IPS-18a (cell line): Measurements from ENCODE around the gene TTC23.

ENCODE experiments used
- H3K27ac ChIP-seq: one replicate; pipeline ENCODE4 v1.5.1; 2013; ENCODE audit warnings: low read length
- H3K27me3 ChIP-seq: one replicate; pipeline ENCODE4 v1.6.1; 2013; ENCODE audit warnings: mild to moderate bottlenecking, low read length; ENCODE audit not compliant: control insufficient read depth, insufficient read depth
- H3K36me3 ChIP-seq: one replicate; pipeline ENCODE4 v1.6.1; 2013; ENCODE audit warnings: low read depth, low read length; ENCODE audit not compliant: control insufficient read depth
- H3K4me1 ChIP-seq: one replicate; pipeline ENCODE4 v1.6.1; 2013; ENCODE audit warnings: low read depth, low read length; ENCODE audit not compliant: control insufficient read depth
- H3K4me3 ChIP-seq: one replicate; pipeline ENCODE4 v1.5.1; 2013; ENCODE audit warnings: low read length
- H3K9ac ChIP-seq: one replicate; pipeline ENCODE4 v1.6.1; 2013; ENCODE audit warnings: mild to moderate bottlenecking, low read length, moderate library complexity
- H3K9me3 ChIP-seq: one replicate; pipeline ENCODE4 v1.6.1; 2013; ENCODE audit warnings: low read depth, low read length; ENCODE audit not compliant: control insufficient read depth

TTC23 gene

DNA sequence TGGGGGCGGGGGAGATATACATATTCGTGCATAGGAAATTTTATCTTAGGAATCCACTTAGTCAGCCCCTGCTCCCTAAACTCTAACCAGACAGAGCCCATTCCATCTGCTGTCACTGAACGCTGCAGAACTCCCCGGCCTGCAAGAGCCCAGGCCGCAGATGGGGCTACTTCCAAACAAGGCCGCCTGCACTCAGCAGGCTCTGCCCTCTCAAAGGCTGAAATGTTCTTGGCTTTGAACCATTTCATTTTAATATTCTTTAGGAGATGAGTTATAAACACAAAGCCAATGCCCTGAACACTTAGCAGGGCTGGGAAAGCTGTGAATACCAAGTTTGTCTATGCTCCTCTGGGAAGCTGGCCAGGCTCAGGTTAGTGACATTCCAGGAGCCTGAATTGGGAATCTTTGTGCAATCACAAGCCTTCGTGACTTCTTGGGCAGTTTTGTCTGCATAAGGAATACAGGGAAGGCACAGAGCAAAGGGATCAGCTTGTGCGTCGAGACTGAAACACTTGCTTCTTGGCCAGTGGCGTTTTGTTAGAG is 79.5 kb downstream of the TTC23 start:
- no peaks in the 10 kb centered on the region for H3K36me3 ChIP-seq
- no peaks in the 10 kb centered on the region for H3K27me3 ChIP-seq
- H3K9me3 ChIP-seq = no peaks in the 10 kb centered on the region
- no peak overlapping the region for H3K9ac ChIP-seq
- no peak overlapping the region for H3K4me3 ChIP-seq
- no peak overlapping the region for H3K27ac ChIP-seq
- no peaks in the 10 kb centered on the region for H3K4me1 ChIP-seq

DNA sequence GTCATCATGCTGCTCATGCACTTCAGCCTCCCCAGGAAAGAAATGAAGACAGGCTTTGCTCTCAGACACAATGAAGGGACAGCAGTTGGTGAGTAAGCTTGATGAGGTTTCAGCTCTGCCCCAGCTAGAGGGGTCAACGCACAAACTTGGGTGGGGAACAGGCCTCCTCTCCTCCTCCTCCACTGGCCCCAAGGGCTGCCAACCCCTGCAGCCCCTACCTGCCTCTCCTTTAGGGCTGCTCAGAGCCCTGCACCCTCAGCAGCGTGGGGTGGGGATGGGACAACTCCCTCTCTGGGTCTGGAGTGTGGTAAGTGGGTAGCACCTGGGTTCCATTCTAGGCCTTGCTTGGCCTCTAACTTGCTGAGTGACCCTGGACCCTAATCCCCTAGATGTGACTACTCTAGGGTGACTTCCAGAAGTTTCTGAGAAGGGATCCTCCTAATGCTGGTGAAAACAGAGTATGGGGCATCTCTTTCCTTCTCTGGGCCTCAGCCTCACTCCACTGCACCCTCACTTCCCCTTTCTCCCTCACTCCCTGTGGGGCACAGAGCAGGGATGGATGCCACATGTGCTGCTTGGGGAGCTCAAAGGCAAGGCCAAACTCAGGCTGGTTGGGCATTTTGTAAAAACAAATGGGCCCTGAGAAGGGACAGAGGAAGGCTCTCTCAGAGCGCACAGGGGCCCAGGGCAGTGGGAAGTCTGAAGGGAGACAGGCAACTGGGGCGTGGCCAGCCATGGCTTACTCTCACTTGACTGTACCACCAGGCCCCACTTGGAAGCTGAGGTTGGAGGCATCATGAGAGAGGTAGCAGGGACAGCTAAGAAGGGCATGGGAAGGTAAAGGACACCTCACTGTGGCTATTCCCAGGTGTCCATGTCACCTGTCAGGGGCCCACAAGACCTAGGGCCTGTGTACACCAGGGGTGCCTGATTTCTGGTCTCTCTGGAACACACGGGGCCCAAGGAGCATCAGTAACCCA is 80.5 kb downstream of the TTC23 start:
- H3K36me3 ChIP-seq = no peaks in the 10 kb centered on the region
- H3K4me3 ChIP-seq = no peak overlapping the region
- no peak overlapping the region for H3K9ac ChIP-seq
- H3K4me1 ChIP-seq = no peaks in the 10 kb centered on the region
- no peaks in the 10 kb centered on the region for H3K9me3 ChIP-seq
- no peak overlapping the region for H3K27ac ChIP-seq
- H3K27me3 ChIP-seq = no peaks in the 10 kb centered on the region

DNA sequence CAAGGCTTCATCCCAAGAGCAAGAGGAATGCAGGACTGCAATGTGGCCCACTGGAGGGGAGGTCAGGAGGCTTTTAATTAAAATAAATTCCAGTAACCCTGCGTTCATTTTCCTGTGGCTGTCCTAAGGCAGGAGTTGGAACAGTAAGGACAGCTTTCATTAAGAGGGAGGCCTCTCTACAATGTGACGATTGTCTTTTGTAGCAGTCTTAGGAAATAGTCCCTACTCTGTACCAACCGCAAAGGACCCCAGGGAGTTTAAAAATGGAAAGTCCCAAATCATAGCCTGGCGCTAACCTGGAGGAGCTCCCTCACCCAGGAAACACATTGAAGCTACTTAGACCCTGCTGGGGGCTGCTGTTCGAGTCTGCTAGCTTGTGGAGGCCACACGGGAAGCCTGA is 81.7 kb downstream of the TTC23 start:
- H3K9me3 ChIP-seq = no peaks in the 10 kb centered on the region
- H3K9ac ChIP-seq = no peak overlapping the region
- no peaks in the 10 kb centered on the region for H3K4me1 ChIP-seq
- H3K36me3 ChIP-seq = no peaks in the 10 kb centered on the region
- H3K27ac ChIP-seq = no peak overlapping the region
- no peak overlapping the region for H3K4me3 ChIP-seq
- no peaks in the 10 kb centered on the region for H3K27me3 ChIP-seq

DNA sequence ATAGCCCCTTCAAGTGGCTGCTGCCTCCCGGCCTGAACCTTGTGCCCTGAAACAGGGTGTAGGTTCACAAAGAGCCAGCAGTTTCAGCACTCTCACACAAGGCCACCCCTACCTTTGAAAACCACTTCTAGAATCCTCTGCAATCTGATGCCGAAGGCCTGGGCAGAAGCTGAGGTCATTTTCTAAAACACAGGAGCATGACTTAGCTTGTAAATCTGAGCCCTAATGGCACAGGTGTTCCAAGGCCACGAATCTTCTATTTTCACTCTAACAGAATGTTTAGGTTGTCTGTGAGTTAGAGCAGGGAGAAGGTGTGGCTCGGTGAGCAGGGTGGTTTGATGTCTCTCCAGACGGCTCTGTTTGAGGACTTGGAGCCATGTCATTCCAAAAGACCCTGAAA is 82.2 kb downstream of the TTC23 start:
- Histone ChIP-seq H3K27ac (no peak overlapping the region), H3K9me3 (no peaks in the 10 kb centered on the region), H3K27me3 (no peaks in the 10 kb centered on the region), H3K4me3 (no peak overlapping the region), H3K4me1 (no peaks in the 10 kb centered on the region), H3K36me3 (no peaks in the 10 kb centered on the region), H3K9ac (no peak overlapping the region)

DNA sequence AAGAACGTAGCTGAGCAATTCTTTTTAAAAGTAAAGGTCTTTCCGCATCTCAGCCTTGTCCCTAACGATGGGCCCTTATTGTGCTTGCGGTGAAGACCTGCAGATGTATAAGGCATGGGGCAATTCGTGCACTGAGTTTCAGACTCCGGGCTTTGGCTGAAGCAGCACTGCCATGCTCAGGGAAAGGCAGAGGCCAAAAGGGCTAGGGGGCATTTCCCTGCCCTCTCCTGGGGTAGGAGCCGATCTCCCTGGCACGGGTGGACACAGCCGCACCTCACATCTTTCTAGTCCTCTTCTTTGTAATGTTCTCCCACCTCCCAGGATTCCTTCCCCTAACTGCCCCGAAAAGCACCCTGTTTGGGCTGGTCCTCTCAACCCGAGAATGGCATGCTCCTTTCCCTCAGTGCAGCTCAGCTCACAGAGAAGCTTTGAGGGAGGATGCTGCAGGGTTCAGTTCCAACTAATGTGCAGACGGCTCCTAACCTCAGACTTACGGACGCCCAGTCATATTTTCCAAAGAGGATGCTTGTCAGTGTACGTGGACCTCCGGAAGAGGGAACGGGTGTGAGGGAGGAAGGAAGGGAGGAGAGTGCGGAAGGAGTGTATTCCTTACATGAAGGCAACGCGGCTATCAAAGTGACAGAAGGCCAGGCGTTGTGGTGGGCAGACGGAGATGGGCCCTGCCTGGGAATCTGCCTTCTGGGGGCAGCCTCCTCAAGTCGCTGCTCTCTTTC is 83.3 kb downstream of the TTC23 start:
- no peak overlapping the region for H3K9ac ChIP-seq
- H3K4me1 ChIP-seq = no peaks in the 10 kb centered on the region
- no peaks in the 10 kb centered on the region for H3K9me3 ChIP-seq
- H3K27ac ChIP-seq = no peak overlapping the region
- H3K4me3 ChIP-seq = no peak overlapping the region
- no peaks in the 10 kb centered on the region for H3K36me3 ChIP-seq
- H3K27me3 ChIP-seq = no peaks in the 10 kb centered on the region

DNA sequence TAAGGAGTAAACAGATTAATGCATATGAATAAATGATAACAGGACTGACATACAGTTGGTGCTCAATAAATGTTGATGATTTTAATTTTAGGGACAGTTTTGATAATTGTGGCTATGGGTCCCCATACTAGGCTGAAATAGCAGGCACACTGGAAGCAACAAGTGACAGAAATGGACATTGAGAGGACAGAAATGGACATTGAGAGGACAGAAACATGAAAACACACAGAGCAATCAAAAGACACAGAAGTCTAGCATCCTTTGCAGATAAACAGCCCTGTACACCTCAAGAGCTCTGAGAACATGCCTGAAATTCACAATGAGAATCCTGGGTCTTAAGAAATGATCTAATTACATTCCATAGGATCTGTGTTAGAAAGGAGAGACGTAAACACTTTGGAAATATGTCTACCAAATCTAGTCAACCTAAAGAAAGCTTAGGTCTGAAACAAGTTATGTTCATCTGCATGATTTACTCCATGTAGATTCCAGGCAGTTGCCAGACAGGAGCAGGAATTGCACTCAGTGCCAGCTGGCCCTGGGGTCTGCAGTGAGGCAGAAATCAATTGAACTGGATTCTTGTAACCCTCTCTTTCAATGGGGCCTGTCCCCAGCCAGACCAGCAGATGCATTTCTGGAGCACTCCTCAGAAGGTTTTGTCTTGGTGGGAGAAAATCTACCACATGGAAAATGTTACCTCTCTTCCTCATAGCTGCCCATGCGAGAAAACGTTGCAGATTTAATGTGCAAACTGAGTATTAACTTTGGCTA is 84.2 kb downstream of the TTC23 start:
- Histone ChIP-seq H3K4me3 (no peak overlapping the region), H3K9ac (no peak overlapping the region), H3K27ac (no peak overlapping the region), H3K4me1 (no peaks in the 10 kb centered on the region), H3K9me3 (no peaks in the 10 kb centered on the region), H3K36me3 (no peaks in the 10 kb centered on the region), H3K27me3 (no peaks in the 10 kb centered on the region)

DNA sequence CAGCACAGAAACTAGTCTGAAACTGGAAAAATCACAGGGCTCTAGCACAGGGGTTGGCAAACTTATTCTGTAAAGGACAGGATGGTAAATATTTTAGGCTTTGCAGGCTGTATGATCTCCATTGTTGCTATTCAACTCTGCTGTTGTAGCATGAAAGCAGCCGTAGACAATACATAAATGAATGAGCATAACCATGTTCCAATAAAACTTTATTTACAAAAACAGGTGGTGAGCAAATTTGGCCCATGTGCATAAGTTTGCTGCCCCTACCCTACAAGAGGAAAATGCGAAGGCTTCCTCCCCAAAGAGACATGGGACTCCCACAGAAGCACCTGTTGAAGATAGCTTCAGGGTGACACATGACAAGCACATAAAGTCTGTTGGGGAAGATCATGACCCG is 85.3 kb downstream of the TTC23 start:
- no peak overlapping the region for H3K4me3 ChIP-seq
- no peaks in the 10 kb centered on the region for H3K4me1 ChIP-seq
- H3K36me3 ChIP-seq = no peaks in the 10 kb centered on the region
- no peaks in the 10 kb centered on the region for H3K27me3 ChIP-seq
- H3K9me3 ChIP-seq = no peaks in the 10 kb centered on the region
- H3K27ac ChIP-seq = no peak overlapping the region
- no peak overlapping the region for H3K9ac ChIP-seq

DNA sequence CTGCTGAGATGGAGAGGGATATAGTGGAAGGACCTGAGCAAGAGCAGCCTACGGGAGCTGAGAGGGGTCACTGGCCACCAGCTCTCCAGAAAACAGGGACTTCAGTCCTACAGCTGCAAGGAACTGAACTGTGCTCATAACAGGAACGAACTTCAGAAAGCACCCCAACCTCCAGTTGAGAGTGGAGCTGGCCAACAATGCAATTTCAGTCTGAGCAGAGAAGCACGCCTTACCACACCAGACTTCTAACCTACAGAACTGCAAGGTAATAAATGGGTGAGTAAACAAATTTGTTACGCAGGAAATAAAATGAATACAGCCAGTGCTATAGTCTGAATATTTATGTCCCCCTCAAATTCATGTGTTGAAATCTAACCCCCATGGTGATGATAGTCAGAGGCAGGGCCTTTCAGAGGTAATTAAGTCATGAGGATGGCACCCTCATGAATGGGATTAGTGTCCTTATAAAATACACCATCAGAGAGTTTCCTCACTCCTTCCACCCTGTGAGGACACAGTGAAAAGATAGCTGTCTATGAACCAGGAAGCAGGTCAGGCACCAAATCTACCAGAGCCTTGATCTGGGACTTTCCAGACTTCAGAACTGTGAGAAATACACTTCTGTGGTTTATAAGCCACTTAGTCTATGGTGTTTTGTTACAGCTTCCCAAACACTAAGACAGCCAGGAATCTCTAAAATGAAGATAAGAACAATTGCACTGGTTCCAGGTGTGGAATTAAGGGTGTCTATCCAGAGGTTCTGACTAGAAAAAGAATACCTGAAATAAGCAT is 85.9 kb downstream of the TTC23 start:
- Histone ChIP-seq H3K9me3 (no peaks in the 10 kb centered on the region), H3K4me1 (no peaks in the 10 kb centered on the region), H3K27me3 (no peaks in the 10 kb centered on the region), H3K9ac (no peak overlapping the region), H3K27ac (no peak overlapping the region), H3K4me3 (no peak overlapping the region), H3K36me3 (no peaks in the 10 kb centered on the region)

DNA sequence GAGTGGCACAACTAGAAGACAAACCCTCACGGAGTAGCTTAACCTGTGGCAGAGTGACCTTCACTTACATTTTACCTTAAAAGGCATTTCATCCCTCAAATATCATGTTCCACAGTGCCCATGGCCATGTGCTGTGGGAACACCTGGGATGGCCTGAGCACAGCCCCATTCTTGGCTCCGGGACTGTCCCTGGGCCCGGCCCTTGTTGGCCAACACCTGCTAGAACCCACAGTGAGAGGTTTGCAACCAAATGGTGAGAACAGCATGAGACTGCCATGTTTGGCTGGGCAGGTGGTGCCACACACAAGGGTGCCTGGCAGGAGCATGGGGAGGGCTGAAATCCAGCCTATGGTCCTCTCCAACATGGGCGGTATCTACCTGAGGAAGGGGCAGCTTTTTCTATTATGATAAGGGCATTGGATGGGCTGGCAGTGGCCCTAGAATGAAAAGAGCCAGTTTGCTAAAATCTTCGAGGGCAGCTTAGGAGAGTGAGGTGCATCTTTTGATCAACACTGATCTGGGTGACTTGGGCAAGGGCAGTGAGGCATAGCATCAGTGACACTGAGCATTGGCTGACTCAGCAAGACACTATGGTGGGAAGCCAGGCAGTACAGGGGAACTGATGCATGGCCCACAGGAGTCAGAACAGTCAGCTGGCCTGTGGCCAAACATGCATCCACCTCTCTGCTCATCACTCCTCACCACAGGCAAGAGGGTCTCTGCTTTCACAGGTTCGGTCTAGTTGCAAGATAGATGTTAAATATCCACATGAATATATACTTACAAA is 90.6 kb downstream of the TTC23 start:
- Histone ChIP-seq H3K9ac (no peak overlapping the region), H3K27me3 (no peaks in the 10 kb centered on the region), H3K4me1 (peaks cover 5% of the 10 kb centered on the region), H3K4me3 (no peak overlapping the region), H3K36me3 (no peaks in the 10 kb centered on the region), H3K9me3 (no peaks in the 10 kb centered on the region), H3K27ac (no peak overlapping the region)

DNA sequence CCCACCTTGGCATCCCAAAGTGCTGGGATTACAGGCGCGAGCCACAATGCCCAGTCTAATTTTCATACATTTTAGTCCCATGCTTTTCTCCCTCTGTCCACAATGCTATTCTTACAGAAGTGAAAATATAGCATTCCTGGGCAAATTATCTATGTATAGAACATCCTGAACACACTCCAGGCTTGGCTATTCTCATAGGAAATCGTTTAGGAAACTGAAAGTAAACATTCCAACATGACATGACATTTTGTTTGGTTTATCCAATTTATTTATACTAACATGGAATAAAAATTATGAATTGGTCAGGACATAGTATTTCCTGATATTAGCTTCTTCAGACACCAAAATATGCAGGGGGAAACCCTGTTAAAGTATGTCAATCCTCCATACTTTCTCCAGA is 91.9 kb downstream of the TTC23 start:
- H3K36me3 ChIP-seq = no peaks in the 10 kb centered on the region
- no peak overlapping the region for H3K4me3 ChIP-seq
- H3K27me3 ChIP-seq = no peaks in the 10 kb centered on the region
- no peak overlapping the region for H3K27ac ChIP-seq
- peaks cover 7% of the 10 kb centered on the region for H3K4me1 ChIP-seq
- no peak overlapping the region for H3K9ac ChIP-seq
- no peaks in the 10 kb centered on the region for H3K9me3 ChIP-seq
